Middle frontal gyrus (tissue), 1 donor: ENCODE data around the gene SLC5A5.
"Not testable (repeated sequence)": the region's sequence is repeated elsewhere in the genome, so short reads cannot be mapped to it uniquely, and the experiment has no call there.

Experiments used
- DNase-seq: peaks from one replicate; pipeline ENCODE4 v3.0.0-alpha.2; 2015; ENCODE audit warnings: low spot score; ENCODE audit errors: extremely low spot score

Gene SLC5A5

DNA sequence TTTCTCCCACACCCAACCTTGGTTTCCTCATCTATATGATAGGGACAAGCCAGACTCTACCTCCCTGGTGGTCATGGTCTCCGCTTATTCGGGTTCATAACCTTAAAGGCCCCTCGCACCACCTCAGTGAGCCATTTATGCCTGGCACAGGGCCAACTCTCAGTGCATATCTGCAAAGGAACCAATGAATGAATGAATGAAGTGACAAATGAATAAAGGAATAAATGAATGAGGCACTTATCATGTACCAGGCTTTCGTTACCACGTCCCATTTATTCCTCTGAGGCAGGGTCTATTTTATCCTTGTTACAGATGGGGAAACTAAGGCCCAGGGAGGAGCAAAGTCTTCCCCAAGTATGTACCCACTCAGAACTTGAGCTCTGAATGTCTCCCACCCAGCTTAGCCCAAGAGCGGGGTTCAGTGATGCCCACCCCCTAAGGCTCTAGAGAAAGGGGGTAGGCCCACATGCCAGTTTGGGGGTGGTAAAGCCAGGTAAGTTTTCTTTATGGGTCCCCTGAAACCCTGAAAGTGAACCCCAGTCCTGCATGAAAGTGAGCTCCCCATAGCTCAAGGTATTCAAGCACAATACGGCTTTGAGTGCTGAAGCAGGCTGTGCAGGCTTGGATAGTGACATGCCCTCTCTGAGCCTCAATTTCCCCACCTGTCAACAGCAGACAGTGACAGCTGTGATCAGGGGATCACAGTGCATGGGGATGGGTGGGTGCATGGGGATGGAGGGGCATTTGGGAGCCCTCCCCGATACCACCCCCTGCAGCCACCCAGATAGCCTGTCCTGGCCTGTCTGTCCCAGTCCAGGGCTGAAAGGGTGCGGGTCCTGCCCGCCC lies 490 bp upstream of the SLC5A5 start:
- no peak for DNase-seq

- no peak for DNase-seq
Observed at GRCh38 chr19:17872251-17873001, 681 bp downstream of the SLC5A5 start.

DNA sequence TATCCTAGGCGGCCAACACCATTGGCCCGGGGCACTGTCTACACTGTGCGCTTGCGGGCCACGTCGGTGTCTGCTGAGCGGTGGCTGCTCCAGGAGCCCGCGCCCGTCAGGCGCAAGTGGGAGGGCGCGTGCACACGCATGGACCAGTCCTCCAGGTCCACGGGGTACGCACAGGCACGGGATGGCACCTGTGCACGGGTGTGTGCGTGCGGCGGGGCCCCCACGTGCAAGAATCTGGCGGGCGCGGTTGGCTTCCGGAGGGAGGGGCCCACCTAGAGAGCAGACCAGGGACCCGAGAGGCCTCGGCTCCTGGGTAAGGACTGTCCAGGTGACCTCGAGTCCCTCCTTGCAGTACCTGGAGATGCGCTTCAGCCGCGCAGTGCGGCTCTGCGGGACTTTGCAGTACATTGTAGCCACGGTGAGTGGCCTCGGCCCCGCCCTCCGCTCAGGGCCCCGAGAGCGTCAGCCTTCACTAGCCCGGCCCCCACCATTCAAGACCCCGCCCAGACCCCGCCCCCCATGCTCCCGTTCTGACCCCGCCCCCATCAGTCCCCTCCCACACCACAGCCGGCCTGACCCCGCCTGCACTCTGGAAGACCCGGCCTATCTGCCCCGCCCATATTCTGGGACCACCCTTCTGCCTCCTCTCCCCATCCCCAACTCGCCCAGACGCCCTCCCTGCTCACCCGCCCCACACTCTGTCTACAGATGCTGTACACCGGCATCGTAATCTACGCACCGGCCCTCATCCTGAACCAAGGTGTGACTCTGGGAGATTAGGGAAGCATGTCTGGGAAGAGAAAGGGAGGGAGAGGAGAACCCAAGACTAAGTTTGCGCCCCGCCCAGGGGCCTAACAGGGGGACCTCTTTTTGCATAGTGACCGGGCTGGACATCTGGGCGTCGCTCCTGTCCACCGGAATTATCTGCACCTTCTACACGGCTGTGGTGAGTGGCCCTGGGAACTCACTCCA lies 2.3 kb downstream of the SLC5A5 start:
- DNase-seq = no peak

DNA sequence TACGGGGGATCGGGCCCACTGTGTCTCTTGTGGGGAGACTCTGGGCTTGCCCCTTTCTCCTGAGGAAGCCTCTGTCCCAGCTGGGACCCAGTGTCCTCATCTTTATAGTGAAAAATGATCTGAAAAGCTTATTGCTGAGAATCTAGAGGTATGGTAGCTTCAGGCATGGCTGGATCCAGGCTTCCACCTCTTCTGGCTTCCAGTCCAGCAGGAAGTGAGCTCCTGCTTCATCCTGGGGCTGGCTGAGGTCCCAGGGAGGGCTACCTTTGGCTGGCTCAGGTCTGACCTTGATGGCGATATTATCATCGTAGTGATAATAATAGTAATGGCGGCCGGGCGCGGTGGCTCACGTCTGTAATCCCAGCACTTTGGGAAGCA lies 3.0 kb downstream of the SLC5A5 start:
- no peak for DNase-seq

DNA sequence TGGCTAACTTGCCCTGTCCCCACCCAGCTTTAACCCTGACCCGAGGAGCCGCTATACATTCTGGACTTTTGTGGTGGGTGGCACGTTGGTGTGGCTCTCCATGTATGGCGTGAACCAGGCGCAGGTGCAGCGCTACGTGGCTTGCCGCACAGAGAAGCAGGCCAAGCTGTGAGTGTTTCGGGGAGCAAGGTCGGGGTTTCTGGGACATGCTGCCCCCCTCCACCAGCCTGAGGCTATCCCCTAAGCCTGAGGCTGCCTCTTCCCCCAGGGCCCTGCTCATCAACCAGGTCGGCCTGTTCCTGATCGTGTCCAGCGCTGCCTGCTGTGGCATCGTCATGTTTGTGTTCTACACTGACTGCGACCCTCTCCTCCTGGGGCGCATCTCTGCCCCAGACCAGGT lies 6.0 kb downstream of the SLC5A5 start:
- no peak for DNase-seq

GRCh38 chr19:17879466-17879865 lies 7.7 kb downstream of the SLC5A5 start:
- no peak for DNase-seq

- DNase-seq = no peak
Observed at GRCh38 chr19:17881701-17882100, 10.0 kb downstream of the SLC5A5 start.

DNA sequence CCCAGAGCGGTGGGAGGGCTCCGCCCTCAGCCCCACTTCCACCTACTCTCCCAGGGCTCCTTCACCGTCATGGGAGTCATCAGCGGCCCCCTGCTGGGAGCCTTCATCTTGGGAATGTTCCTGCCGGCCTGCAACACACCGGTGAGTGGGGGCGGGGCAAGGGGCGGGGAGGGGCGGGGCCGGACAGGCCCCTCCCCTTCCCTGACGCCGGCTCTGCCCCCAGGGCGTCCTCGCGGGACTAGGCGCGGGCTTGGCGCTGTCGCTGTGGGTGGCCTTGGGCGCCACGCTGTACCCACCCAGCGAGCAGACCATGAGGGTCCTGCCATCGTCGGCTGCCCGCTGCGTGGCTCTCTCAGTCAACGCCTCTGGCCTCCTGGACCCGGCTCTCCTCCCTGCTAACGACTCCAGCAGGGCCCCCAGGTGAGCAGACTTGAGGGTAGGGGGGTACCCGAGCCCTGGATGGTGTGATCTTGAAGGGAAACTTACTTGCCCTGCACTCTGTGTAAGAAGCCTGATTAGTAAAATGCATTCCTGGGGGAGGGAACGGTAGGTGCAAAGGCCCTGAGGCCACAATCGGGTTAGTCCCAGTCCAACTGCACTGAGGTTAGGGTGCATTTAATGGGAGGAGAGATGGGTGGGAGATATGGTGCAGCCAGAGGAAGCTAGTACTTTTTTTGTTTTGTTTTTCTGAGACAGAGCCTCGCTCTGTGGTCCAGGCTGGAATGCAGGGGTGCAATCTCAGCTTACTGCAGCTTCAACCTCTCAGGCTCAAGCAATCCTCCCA lies 12.1 kb downstream of the SLC5A5 start:
- DNase-seq = no peak

DNA sequence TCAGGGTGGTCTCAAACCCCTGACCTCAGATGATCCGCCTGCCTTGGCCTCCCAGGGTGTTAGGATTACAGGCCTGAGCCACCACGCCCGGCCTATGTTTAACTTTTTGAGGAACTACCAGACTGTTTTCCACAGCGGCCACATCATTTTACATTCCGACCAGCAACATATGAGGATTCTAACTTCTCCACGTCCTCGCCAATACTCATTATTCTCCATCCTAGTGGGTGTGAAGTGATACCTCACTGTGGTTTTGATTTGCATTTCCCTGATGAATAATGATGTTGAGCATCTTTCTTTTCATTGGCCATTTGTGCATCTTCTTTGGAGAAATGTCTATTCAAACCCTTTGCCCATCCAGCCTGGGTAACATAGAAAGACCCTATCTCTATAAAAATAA lies 14.8 kb downstream of the SLC5A5 start:
- no peak for DNase-seq

DNA sequence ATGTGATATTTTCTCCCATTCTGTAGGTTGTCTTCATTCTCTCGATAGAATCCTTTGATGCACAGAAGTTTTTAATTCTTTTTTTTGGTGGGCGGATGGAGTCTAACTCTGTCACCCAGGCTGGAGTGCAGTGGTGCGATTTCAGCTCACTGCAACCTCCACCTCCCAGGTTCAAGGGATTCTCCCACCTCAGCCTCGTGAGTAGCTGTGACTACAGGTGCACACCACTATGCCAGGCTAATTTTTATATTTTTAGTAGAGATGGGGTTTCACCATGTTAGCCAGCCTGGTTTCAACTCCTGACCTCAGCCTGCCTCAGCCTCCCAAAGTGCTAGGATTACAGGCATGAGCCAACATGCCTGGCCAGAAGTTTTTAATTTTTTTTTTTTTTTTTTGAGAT lies 15.5 kb downstream of the SLC5A5 start:
- DNase-seq = not testable (repeated sequence)

DNA sequence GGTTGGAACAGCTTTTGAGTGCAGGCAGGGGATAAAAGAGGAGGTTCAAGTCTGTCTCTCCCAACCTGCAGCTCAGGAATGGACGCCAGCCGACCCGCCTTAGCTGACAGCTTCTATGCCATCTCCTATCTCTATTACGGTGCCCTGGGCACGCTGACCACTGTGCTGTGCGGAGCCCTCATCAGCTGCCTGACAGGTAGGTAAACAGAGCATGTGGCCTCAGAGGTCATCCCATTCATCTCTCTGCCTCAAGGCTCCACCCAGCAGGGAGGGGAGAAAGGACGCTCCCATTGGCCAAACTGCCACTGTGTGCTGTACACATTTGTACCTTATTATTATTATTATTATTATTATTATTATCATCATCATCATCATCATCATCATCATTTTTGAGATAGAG lies 16.5 kb downstream of the SLC5A5 start:
- no peak for DNase-seq

DNA sequence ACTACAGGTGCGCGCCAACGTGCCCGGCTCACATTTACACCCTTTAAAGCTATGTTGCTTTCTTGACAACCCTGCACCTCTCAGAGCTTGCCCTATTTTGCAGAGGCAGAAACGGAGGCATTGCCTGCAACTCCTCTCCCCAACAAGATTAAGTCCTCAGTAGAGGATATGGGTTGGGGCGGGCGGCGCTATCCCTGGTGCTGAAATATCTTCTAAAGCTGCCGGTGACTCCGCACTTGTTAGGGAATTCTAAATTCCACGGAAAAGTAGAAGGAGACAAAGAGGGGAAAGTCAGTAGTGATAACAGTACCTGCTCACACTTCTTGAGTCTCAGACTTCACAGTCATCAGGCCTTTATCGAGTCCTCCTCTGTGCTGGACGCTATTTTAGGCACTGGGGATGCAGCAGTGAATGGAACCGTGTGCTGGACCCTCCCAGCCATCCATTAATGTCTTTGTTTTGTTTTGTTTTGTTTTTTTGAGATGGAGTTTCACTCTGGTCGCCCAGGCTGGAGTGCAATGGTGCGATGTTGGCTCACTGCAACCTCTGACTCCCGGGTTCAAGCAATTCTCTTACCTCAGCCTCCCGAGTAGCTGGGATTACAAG lies 18.0 kb downstream of the SLC5A5 start:
- DNase-seq = no peak

GRCh38 chr19:17893766-17894165 lies 22.0 kb downstream of the SLC5A5 start:
- no peak for DNase-seq

DNA sequence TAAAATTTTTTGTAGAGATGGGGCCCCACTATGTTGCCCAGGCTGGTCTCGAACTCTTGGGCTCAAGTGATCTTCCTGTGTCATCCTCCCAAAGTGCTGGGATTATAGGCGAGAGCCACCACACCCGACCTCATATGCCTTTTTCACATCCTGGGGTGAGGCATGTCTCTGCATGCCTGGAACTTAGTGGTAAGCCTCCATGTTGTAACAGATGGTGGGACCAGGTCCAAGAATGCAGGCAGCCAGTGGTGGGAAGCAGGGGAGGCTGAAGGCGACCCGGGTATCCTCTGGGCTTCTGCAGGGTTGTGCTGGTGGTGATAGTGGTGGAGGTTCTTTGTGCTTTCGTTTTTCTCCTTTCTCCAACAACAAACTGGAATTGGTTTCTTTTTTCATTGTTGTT lies 31.0 kb downstream of the SLC5A5 start:
- DNase-seq = no peak

DNA sequence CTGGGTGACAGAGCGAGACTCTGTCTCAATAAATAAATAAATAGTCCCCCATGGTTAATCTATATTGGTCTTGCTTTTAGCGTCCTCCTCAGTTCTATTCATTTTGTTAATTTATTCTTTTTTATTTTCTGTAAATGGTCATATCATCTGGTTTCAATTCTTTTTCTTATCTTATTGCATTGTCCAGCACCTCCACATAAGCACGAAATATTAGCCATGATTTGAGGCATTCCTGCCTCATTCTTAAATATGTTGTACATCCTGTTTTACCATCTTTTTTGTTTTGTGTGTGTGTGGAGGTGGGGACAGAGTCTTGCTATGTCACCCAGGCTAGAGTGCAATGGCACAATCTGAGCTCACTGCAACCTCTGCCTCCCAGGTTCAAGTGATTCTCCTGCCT lies 36.5 kb downstream of the SLC5A5 start:
- DNase-seq = no peak

DNA sequence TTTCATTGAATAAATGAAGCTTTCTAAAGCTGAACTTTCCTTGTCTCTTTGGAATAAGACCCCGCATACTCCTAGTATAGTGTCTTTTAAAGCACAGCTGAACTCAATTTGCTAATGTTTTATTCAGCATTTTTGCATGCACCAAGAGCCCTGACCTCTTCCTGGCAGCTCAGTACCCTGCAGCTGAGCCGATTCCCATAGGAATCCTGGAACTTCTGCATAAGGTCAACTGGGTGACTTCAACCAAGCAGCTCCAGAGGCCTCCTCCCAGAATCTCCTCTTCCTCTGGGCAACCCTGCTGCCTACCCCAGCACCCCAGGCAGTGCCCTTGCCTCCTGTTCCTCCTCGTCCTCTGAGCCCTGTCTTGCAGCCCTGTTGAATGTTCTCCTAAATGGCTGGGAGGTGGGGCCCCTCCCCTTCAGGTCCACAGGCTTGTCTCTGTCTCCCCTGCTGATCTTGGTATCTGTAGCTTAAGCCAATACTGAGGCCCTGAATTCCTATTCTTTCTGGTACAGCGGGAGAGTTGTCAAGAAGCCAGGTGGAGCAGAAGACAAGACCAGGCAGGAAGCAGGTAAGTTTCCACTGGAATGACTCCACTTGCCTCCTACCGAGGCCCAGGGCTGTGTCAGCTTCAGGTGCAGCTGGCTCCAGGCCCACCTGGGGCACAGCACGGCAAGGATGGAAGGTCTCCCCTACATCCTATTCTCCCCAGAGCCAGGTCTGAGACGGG lies 37.4 kb downstream of the SLC5A5 start:
- DNase-seq = no peak

DNA sequence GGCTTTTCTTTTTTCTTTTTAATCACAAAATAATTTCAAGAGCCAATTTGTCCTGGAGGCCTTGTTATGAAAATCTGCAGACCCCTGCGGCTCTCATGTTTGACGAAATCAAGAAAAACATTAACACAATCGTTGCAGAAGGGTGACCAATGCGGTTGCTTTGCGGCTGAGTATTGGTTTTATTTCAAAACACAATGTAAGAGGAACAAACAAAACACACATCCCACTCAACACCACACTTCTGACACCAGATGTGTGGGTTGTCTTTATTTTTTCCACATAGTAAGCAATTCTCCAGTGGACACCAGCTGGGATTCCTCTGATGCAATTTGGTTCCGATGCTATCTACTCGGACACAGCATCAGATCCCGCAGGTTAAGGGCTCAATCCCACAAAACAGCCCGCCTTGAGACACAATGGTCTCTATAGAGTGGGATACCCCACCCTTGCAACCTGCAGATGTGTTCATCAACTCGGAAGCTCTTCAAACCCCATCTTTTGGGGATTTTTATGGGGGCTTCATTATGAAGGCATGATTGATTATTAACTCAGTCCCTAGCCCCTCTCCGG lies 39.1 kb downstream of the SLC5A5 start:
- DNase-seq = no peak

DNA sequence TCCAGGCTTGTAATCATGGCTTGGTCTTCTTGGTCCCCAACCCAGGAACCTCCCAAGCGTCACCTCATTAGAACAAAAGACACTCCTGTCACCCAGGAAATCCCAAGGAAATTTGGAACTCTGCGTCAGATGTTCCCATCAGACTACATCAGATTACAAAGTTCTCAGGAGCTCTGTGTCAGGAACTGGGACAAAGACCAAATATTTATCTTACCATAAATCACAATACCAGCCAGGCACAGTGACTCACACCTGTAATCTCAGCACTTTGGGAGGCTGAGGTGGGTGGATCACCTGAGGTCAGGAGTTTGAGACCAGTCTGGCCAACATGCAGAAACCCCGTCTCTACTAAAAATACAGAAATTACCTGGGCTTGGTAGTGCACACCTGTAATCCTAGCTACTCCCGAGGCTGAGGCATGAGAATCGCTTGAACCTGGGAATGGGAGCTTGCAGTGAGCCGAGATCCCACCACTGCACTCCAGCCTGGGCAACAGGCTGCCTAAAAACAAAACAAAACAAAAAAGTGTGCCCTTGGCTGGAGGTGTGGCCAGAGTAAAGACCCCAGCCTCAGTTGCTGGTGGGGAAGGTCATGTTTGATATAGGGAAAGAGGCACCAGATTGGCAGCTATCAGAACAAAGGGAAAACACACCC lies 44.3 kb downstream of the SLC5A5 start:
- DNase-seq = no peak

DNA sequence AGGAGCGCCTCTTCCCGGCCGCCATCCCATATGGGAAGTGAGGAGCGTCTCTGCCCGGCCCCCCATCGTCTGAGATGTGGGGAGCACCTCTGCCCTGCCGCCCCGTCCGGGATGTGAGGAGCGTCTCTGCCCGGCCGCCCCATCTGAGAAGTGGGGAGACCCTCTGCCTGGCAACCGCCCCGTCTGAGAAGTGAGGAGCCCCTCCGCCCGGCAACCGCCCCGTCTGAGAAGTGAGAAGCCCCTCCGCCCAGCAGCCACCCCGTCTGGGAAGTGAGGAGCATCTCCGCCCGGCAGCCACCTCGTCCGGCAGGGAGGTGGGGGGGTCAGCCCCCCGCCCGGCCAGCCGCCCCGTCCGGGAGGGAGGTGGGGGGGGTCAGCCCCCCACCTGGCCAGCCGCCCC lies 46.4 kb downstream of the SLC5A5 start:
- not testable (repeated sequence) for DNase-seq
